Hematopoietic multipotent progenitor cell treated with erythropoietin and hydrocortisone succinate and interleukin-3 and kit ligand, for 4 days (in vitro differentiated cells): ENCODE data around the gene KRTAP16-1.

Experiments used
- DNase-seq: peaks from one replicate; pipeline ENCODE4 v3.0.0-alpha.2; 2015

Gene KRTAP16-1

GRCh38 chr17:41329279-41329948 is 20.3 kb upstream of the KRTAP16-1 start:
- DNase-seq = peak; percentile 68

DNA sequence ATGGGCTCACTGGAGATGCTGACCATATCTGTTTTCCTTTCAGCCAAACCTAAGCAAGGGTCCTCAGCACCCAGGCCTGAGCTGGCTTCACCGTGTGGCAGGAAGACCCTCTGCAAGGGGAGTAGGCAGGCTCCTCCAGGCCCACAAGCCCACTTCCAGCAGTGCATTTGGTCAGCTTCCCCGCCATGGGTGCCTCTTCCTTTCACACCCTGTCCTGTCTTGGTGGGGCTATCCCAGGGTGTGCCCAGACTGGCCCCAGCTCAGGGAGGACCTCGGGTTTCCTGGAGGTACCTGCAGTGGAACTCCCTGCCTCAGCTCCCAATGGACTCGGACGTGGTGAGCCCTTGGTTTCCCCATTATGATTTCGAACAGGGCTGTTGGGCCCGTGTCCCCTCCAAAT is 19.1 kb upstream of the KRTAP16-1 start:
- no peak for DNase-seq

- DNase-seq = no peak
Observed at GRCh38 chr17:41327411-41328120, 18.5 kb upstream of the KRTAP16-1 start.

DNA sequence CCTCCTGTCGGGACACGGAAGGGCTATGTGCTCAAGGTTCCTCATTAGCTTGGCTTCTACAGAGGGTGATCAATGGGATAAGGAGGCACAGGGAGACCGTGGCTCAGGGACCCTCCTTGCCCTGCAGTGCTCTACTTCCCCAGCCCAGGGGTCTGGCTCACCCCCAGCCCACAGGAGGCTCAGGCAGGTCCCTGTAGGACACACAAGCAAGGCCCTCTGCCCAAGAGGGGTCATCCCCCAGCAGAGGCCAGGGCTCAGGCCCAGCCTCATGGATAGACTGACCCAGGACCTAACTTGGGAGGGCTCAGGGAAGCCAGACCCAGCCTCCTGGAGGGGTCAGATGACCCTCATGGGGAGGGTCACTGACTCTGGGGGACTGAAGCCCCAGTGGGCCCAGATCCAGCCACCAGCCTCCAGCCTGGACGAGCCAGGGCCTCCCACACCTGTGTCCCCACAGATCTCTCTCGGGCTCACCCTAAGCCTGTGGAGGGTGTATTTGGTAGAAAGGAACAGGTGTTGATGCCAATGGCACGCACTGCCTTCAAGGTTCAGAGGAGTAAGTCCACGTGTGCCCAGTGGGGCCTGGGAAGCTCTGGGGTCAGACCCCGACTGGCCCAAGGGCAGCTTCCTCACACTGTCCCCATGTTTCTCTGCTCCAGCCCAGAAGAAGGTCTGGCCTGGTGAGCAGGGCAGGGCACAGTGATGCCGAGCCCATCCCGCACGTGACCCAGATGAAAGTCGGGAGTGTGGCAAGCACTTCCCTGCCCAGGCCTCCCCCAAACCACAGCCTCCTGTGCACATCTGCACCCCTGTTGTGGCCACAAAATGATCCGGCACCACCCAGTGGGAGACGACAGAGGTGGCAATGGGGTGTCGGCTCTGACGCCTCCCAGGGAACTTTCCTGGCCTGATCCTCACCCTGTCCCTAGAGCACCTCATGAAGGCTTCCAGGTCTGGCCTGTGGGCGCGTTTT is 17.4 kb upstream of the KRTAP16-1 start:
- peak; percentile 28 for DNase-seq

- DNase-seq = no peak
Observed at GRCh38 chr17:41325611-41326010, 16.5 kb upstream of the KRTAP16-1 start.

GRCh38 chr17:41325126-41325525 is 16.0 kb upstream of the KRTAP16-1 start:
- DNase-seq = no peak

DNA sequence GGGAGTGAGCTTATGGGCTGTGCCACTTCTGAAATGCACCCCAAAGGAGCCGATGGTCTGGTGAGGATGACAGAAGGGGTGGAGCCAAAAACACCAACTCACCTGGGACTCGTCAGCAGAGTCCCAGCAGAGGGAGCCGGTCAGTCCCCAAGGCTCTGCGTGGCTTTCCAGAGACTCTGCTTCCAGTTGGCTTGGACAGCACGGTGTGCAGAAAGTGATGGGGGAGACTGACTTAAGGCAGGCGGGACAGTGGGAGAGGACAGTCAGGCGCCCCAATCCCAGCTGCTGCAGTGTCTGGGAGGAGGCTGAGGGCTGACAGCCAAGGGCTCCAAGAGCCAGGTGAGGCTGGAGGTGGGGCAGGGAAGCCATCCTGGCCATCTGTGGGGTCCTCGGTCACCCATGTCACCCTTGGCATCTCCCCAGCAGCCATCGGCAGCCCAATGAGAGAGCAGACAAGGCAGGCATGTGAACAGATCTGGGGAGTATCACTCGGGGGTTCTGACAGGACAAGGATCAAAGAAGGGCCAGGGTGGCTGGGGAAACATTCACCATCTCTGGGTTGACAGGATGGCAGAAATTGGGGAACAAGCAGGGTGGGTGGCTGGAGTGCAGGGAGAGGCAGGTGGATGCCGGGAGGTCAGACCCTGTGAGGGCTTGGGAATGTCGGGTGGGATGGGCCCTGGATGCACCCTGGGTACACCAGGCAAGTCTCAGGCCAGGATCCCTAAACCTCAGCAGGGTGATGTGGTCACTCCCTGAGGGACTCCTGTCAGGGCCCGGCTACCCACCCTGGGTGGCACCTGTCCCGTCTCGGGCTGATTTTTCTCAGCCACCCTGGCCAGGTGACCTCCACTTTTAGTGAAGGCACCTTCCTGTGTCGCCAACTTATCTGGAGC is 15.3 kb upstream of the KRTAP16-1 start:
- DNase-seq = no peak

- no peak for DNase-seq
Observed at GRCh38 chr17:41322903-41323895, 14.1 kb upstream of the KRTAP16-1 start.

GRCh38 chr17:41322094-41322902 is 13.2 kb upstream of the KRTAP16-1 start:
- DNase-seq = peak; percentile 72

DNA sequence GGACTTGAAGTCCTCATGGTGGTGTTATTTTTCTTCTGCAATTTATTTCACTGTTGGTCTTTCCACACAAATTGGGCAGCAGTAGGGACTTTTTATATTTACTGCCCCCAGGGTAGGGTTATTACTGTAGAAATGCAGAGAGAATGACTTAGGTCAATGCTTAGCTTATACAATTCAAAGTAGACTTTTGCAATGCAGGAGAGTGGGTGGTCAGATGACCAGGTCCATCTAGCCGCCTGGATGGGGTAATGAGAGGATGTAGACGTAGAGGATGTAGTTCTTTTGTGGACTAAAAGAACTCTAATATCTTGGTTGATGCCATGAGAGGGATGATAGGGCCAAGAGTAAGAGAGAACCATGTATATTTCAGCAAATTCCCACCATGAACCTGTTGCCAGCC is 9.1 kb upstream of the KRTAP16-1 start:
- DNase-seq = no peak

- DNase-seq = no peak
Observed at GRCh38 chr17:41315814-41316445, 6.8 kb upstream of the KRTAP16-1 start.

GRCh38 chr17:41315204-41315794 is 6.2 kb upstream of the KRTAP16-1 start, which contains the start of gene KRTAP17-1:
KRTAP17-1 (minus strand) TSS chr17:41315710; CDS start chr17:41315650, 60 bp downstream.
- DNase-seq = no peak

DNA sequence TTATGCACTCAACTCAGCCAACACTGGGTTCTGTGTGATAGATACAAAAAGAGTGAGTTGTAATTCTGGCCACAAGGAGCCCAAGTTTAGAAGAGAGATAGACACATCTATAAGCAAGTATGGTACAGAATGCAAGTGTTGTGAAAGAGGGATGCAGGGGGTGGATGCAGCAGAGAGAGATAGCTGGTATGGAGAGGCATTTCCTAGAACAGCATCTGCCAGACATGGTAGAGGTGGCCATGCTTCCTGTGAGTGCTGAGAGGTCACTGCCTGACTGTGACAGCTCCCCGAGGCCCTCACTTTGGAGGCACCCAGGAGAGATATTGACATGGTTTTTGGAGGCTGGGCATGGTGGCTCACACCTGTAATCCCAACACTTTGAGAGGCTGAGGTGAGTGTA is 2.0 kb upstream of the KRTAP16-1 start:
- DNase-seq = no peak

DNA sequence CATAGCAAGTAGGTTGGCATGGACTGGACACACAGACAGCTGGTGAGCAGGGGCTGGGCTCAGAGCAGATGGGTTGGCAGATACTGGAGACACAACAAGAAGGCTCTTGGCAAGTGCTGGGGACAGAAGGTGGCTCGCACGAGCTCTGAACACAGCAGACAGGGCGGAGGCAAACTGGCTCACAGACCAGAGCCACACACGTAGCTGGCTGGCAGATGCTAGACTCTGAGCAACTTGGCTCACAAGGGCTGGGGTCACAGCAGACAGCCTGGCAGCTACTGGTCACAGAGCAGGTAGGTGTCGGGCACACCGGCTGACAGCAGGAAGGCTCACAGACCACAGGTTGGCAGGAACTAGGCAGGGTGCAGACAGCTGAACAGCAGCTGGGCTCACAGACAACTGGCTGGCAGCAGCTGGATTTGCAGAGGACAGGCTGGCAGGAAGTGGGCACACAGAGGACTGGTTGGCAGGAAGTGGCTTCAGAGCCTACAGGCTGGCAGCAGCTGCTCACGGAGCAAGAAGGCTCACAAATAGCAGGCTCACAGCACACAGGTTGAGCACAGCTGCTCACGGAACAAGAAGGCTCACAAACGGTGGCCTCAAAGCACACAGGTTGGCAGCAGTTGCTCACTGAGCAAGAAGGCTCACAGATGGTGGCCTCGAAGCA is 725 bp downstream of the KRTAP16-1 start:
- peak; percentile 89 for DNase-seq

GRCh38 chr17:41307647-41308046 is 1.5 kb downstream of the KRTAP16-1 start:
- no peak for DNase-seq

GRCh38 chr17:41304091-41304490 is 5.0 kb downstream of the KRTAP16-1 start:
- no peak for DNase-seq

DNA sequence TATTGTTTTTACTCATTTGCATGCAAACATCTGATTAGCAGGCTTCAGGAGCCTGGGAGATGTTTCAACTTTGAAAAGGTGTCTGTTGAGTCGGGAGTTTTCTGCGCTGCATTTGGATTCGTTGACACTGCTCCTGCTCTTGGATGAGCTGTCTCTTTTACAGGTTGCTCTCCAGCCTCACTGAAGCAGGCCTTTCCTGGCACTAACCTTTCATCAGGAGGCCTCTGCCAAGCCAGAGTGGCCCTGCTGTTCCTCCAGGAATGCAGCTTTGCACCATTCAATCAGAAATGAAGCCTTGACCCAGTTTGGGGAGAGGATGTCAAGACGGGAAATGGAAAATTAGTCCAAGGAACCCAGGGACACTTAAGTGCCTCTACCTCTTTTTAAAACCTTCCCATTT is 6.1 kb downstream of the KRTAP16-1 start:
- no peak for DNase-seq
